RWPE2 (cell line): ENCODE results near the gene CMIP.
A peak's percentile ranks its signal among the peaks of the same experiment; 100 is the strongest.

ENCODE experiments used
- ATAC-seq: fragments of 200-7000 bp; cut with Tn5 transposase; 3 replicates; pipeline ENCODE4 v1.9.1; 2021; ENCODE audit warnings: low read depth
- DNase-seq: peaks from one replicate; pipeline ENCODE4 v3.0.0-alpha.2; 2020; ENCODE audit warnings: low spot score
- H3K27ac ChIP-seq: fragments of 450-650 bp; 2 replicates; pipeline ENCODE4 v1.5.1; 2017; ENCODE audit warnings: mild to moderate bottlenecking; ENCODE audit not compliant: poor library complexity, severe bottlenecking
- H3K27me3 ChIP-seq: fragments of 250-450 bp; sonication (Bioruptor Pico); 2 replicates; pipeline ENCODE4 v1.5.1; 2021; ENCODE audit warnings: mild to moderate bottlenecking, moderate library complexity; ENCODE audit not compliant: insufficient read depth, poor library complexity, severe bottlenecking
- H3K36me3 ChIP-seq: fragments of 250-450 bp; sonication (Bioruptor Pico); 2 replicates; pipeline ENCODE4 v1.5.1; 2020; ENCODE audit warnings: low read depth, mild to moderate bottlenecking, moderate library complexity
- H3K4me1 ChIP-seq: fragments of 250-450 bp; sonication (Bioruptor Pico); 2 replicates; pipeline ENCODE4 v1.5.1; 2021; ENCODE audit warnings: mild to moderate bottlenecking, moderate library complexity; ENCODE audit not compliant: insufficient read depth, poor library complexity, severe bottlenecking
- H3K4me3 ChIP-seq: fragments of 250-450 bp; sonication (Bioruptor Pico); 2 replicates; pipeline ENCODE4 v1.5.1; 2021; ENCODE audit warnings: mild to moderate bottlenecking, moderate library complexity; ENCODE audit not compliant: severe bottlenecking
- H3K9me3 ChIP-seq: fragments of 250-450 bp; sonication (Bioruptor Pico); 2 replicates; pipeline ENCODE4 v1.5.1; 2021; ENCODE audit warnings: mild to moderate bottlenecking, moderate library complexity; ENCODE audit not compliant: severe bottlenecking
- TF ChIP-seq, protein P1 (sequence below): fragments of 450-650 bp; IDR thresholded peaks from one replicate; pipeline ENCODE4 v1.5.1; 2017; ENCODE audit warnings: mild to moderate bottlenecking, moderate library complexity; ENCODE audit not compliant: poor library complexity, severe bottlenecking

CMIP gene

DNA sequence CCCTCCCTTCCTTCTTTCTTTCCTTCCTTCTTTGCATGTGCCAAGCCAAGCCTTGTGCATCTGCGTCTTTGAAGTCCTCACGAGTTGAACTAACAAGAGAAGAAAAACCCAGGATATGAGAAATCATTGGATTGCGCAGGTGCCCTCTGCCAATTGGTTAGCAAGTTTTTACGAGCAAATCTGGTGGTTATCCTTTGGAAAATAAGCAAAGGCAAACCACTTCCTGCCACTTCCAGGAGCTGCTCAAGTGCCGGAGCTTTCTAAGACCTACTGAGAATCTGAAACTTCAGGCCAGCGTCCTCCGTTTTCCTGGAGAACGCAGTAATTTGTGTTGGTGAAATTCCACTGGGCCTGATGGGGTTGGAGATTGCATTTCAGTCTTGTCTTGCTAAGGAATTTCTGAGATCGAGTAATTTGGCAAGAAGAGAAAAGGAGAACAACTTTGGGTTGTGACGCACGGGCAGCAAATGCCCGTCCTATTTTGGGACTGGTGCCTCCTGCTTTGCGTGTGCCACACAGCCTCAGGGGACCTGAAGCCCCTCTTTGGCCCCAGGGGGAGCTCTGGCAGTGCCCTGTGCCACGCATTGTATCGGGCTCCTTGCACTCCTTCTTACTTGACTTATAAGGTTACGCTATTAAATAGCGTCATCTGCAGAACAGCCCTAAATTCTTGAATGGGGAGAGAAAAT, 56.4 kb downstream of the CMIP start:
- DNase-seq (no peak), ATAC-seq (peak; percentile 62)
- peaks cover 53% of the 10 kb centered on the region for H3K4me1 ChIP-seq
- H3K27me3 ChIP-seq, result no peaks in the 10 kb centered on the region
- TF ChIP-seq, protein P1, sequence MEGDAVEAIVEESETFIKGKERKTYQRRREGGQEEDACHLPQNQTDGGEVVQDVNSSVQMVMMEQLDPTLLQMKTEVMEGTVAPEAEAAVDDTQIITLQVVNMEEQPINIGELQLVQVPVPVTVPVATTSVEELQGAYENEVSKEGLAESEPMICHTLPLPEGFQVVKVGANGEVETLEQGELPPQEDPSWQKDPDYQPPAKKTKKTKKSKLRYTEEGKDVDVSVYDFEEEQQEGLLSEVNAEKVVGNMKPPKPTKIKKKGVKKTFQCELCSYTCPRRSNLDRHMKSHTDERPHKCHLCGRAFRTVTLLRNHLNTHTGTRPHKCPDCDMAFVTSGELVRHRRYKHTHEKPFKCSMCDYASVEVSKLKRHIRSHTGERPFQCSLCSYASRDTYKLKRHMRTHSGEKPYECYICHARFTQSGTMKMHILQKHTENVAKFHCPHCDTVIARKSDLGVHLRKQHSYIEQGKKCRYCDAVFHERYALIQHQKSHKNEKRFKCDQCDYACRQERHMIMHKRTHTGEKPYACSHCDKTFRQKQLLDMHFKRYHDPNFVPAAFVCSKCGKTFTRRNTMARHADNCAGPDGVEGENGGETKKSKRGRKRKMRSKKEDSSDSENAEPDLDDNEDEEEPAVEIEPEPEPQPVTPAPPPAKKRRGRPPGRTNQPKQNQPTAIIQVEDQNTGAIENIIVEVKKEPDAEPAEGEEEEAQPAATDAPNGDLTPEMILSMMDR, result no peak
- peaks cover 8% of the 10 kb centered on the region; the same call in 1 of the 2 replicates for H3K36me3 ChIP-seq
- H3K4me3 ChIP-seq, result no peak overlapping the region
- peak overlapping the region; percentile 98 for H3K27ac ChIP-seq
- H3K9me3 ChIP-seq, result no peaks in the 10 kb centered on the region

DNA sequence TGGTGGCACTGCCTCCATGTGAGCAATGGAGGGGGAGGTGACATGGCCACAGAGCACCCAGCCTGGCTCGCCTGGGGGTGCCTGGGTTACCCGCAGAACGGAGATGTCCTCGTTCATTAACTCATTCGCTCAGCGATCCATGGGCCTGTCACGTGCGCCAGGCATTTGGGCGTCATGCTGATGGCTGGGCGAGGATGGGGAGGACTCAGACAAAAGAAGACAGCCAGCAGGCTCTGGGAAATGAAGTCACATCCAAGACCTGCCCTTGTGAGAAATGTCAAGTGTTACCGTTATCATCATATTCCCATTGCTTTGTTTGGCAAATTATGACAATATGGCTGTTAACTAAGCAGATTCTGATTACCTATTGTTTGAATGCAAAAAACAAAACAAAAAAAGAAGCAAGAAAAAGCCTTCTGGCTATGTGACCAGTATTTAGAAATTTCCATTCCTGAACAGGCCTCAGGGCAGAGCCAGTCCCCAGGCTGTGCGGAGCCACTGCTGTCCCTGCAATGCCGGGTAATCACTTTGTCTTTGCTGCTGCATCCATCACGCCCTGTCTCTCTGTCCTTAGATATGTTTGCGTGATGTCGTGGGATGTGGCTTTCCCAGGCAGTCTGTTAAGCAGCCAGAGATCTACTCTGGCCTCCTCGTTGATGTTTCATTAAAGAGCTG, 57.9 kb downstream of the CMIP start:
- ATAC-seq (no peak), DNase-seq (no peak)
- Histone ChIP-seq H3K27me3 (no peaks in the 10 kb centered on the region), H3K9me3 (no peaks in the 10 kb centered on the region), H3K27ac (peak overlapping the region; percentile 98), H3K36me3 (peaks cover 8% of the 10 kb centered on the region), H3K4me1 (peaks cover 53% of the 10 kb centered on the region), H3K4me3 (no peak overlapping the region)
- TF ChIP-seq, protein P1, result no peak

DNA sequence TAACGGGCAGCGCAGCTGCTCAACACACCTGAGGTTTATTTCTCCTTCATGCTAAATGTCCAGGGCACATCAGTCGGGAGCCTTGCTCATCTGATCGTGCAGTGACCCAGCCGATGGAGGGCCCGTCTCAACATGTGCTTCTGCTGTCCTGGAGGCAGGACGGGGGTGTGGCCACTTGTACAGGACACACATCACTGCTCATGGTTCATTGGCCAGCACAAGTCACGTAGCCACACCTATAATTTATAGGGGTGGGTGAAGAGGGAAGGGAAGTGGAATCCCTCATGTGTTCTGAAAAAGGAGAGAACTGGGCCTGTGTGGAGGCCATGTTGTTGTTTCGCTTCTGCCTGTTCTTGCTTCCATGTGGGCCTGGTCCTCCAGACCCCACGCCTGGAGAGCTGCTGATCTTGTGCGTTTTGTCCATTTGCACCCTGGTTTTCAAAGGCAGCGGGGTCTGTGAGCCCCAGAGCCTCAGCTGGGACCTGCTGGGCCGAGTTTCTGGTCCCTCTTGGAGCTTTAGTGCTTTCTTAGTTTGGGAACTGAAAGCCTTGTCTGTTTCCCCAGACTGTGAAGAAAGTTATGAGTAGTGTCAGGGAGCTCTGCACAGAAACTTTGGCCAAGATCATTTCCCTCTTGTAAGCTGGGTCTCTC, 60.5 kb downstream of the CMIP start:
- TF ChIP-seq, protein P1, result no peak
- peaks cover 6% of the 10 kb centered on the region for H3K36me3 ChIP-seq
- peak overlapping the region; percentile 98 for H3K27ac ChIP-seq
- H3K9me3 ChIP-seq, result no peaks in the 10 kb centered on the region
- ATAC-seq (peak; percentile 88), DNase-seq (peak; percentile 96)
- no peak overlapping the region for H3K4me3 ChIP-seq
- peaks cover 40% of the 10 kb centered on the region for H3K4me1 ChIP-seq
- H3K27me3 ChIP-seq, result no peaks in the 10 kb centered on the region

DNA sequence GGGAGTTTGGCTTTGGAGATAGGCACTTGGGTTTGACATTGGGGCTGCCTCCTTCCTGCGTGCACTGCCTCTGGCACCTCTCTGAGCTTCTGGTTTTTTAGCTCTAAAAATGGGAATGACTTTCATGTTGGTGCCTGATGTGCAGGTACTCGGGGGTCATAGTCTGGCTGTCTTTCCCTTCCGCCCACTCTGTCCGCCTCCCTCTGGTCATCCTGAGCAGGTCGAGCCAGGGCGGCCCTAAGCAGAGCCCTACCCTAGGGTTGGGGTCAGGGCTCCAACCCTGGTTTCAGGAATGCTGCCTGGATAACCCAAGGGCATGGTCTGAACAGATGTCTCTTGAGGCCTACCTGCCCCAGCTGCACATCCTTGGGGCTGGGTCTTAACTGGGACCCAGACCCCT, 64.8 kb downstream of the CMIP start:
- H3K27ac ChIP-seq, result peak overlapping the region; percentile 98
- H3K27me3 ChIP-seq, result no peaks in the 10 kb centered on the region
- H3K4me1 ChIP-seq, result peaks cover 38% of the 10 kb centered on the region
- no peak overlapping the region for H3K4me3 ChIP-seq
- no peaks in the 10 kb centered on the region for H3K9me3 ChIP-seq
- TF ChIP-seq, protein P1, result no peak
- DNase-seq (no peak), ATAC-seq (no peak)
- peaks cover 33% of the 10 kb centered on the region for H3K36me3 ChIP-seq
